Thyroid gland (tissue), 4 donors: ENCODE measurements around the gene LYPD6.

Source experiments
- POLR2A ChIP-seq, 2 donors: fragments of 450-650 bp; IDR thresholded peaks; one replicate each; pipeline ENCODE4 v1.6.1; 2017; ENCODE audit warnings: antibody characterized with exemption in 2 of 2, mild to moderate bottlenecking in 2 of 2, moderate library complexity in 1 of 2
- TF ChIP-seq, protein P1 (sequence below), 6 experiments: fragments of 200-600 bp in 3 of 6; fragments of 450-650 bp in 3 of 6; sonication (generic) in 3 of 6; IDR thresholded peaks; one replicate each; pipeline ENCODE4 v1.5.1; 2016 to 2019; ENCODE audit warnings: antibody characterized with exemption in 6 of 6, mild to moderate bottlenecking in 2 of 6, inconsistent platforms in 1 of 6, moderate library complexity in 1 of 6

DNA sequence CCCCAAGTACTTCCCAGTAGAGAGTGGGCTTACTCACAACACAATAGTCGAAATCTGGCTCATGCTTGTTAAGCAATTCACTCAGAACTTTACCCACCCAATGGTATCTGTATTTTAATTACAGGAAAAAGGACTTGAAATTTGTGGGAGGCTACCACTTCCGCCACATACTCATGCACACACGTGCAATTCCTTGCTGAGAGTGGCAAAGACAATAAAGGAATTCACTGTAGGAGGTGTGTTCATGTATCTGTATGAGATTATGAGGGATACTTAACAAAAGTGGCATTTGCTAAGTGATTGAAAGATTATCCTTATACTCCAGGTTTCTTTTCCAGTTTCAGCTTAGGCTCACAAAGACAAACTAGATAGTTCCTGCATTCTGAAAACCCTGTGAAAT is 14.9 kb upstream of the LYPD6 start:
- TF ChIP-seq, protein P1, sequence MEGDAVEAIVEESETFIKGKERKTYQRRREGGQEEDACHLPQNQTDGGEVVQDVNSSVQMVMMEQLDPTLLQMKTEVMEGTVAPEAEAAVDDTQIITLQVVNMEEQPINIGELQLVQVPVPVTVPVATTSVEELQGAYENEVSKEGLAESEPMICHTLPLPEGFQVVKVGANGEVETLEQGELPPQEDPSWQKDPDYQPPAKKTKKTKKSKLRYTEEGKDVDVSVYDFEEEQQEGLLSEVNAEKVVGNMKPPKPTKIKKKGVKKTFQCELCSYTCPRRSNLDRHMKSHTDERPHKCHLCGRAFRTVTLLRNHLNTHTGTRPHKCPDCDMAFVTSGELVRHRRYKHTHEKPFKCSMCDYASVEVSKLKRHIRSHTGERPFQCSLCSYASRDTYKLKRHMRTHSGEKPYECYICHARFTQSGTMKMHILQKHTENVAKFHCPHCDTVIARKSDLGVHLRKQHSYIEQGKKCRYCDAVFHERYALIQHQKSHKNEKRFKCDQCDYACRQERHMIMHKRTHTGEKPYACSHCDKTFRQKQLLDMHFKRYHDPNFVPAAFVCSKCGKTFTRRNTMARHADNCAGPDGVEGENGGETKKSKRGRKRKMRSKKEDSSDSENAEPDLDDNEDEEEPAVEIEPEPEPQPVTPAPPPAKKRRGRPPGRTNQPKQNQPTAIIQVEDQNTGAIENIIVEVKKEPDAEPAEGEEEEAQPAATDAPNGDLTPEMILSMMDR (IDR thresholded peaks at IDR 0.05): no peak
- no peak for TF ChIP-seq POLR2A (IDR thresholded peaks at IDR 0.05)
